Ecto neural progenitor cell (in vitro differentiated cells): ENCODE results near the gene KSR1.

Experiments
- DNase-seq: peaks from one replicate; pipeline ENCODE4 v3.0.0-alpha.2; 2018; ENCODE audit warnings: low spot score

KSR1 gene

DNA sequence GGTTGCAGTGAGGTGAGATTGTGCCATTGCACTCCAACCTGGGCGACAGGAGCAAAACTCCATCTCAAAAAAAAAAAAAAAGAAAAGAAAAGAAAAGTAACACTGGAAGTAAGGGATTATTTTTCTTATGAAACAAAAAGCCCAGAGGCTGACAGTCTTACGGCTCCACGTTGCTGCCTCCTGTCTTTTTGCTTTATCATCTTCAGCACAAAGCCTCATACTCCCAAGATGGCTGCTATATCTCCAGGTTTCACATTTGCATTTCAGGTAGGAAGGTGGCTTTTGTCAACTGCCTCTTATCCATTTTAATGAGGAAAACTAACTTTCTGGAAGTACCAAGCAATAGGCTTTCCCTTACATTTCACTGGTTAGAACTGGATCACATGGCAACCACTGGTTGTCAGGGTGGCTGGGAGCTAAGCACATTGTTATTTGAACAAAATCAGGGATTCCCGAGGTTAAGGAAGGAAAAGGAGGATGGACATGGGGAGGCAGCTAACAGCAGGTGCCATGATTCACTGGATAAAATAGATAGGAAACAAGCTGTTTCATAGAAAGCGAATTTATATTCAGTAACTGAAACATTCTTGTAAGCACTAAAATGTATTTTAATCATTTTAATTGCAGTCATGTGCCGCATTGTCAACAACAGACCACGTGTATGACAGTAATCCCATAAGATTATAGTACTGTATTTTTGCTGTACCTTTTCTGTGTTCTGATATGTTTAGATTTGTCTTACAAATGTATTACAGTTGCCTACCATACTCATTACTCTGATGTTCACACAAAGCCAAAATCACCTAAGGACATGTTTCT lies 58.6 kb downstream of the KSR1 start:
- DNase-seq, result no peak

DNA sequence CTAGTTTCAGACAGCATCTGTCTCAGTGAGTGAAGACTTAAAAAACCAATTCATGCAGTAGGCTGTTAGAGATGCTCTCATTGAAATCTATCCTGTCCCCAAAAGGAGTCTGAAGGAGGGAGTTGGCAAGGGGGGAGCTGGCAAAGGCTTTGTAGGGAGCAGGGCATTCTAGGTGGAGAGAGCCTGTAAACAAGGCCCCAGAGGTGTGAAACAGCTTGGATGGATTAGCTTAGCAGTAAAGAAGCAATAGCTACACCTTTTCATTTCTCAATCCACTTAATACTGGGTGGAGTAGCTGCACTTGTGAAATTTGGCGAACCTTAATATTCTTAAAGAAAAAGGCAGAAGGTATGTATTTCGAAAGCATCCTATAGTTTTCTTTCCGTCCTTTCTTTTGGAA lies 61.8 kb downstream of the KSR1 start:
- DNase-seq, result no peak

DNA sequence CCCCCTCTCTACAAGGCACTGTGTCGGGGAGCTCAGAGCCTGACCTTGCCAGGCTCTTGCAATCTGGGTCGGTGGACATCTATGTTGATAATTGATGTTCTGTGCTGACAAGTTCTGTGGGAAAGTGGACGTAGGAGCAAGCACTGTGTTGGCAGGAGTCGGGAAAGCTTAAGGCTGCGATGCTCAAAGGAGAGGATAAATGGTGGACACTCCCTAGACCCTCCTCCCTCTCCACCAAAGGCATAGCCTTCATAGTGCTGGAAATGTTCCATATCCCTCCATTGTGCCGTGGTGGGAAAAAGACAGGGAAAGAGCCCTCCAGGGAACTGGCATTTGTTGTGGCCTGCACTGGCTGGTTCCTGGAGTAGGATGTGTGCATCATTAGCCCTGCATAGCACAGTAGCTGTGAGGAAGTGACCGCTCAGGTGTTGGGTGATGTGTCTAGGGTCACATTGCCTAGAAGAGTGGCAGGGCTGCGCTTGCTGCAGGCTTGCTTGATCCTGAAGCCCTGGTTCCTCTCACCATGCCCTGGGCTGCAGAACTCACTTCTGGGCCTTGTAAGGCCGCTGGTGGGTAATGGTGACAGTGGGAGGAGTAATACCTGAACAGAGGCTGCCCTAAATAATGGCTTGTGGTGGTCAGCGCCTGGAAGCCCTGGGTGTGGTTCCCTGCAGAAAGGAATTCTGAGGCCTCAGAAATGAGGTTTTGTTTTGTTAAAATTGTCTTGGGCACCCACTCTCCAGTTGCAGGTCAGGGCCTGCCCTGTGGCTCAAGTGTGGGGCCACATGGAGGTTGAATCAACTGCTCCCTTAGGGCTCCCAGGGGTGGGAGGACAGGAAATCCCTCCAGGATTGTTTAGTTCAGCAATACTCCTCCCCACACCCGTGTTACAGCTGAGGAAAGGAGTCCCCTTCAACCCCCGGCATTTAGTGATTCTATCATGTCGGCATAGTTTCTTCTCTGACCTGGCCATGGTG lies 62.6 kb downstream of the KSR1 start:
- no peak for DNase-seq

DNA sequence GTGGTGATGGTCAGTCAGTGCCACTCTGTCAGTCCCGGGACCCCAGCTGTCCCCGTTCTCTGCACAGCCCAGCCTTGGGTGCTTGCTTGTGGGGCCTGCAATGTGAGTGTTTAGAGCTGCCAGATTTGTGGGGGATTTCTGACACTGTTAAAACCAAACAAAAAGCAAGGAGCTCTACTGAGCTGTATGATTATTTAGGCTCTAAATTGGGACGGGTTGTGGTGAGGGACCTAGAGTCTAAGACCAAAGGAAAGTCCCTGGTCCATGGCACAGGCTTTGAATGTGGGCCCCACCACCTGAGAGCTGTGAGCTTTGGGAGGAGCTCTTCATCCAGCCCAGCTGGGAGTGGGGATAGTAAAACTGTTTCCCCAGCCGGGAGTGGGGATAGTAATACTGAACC lies 63.3 kb downstream of the KSR1 start:
- no peak for DNase-seq

DNA sequence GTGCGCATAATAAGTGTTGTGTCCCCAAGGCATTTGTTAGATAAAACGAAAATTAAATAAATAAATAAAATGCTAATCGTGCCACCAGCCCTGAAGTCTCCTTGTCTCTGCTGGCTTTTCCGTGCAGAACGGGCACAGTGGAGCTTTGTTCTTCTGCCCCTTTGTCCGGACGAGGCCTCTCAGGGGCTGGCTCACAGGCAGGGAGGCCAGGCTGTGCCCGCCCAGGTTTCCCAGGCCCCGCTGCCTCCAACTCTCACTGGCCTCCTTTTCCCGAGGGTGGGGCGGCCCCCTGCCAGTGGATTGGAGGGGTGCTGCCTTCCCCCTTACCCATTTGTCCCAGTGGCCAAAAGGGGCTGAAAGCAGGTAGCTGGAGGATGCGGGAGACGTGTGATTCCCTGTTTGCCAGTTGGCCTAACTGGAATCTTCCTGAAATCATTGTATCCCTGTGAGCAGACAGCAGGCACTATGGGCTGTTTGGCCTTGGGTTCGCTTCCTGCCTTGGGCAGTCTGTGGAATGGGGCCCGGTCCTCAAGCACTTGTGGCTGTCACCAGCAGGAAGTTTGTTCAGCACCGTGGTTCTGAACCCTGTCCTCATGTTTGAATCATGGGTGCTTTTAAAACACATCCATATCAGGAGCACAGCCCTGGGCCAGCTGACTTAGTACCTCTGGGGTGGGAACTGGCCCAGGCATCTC lies 64.4 kb downstream of the KSR1 start:
- peak; percentile 69 for DNase-seq

DNA sequence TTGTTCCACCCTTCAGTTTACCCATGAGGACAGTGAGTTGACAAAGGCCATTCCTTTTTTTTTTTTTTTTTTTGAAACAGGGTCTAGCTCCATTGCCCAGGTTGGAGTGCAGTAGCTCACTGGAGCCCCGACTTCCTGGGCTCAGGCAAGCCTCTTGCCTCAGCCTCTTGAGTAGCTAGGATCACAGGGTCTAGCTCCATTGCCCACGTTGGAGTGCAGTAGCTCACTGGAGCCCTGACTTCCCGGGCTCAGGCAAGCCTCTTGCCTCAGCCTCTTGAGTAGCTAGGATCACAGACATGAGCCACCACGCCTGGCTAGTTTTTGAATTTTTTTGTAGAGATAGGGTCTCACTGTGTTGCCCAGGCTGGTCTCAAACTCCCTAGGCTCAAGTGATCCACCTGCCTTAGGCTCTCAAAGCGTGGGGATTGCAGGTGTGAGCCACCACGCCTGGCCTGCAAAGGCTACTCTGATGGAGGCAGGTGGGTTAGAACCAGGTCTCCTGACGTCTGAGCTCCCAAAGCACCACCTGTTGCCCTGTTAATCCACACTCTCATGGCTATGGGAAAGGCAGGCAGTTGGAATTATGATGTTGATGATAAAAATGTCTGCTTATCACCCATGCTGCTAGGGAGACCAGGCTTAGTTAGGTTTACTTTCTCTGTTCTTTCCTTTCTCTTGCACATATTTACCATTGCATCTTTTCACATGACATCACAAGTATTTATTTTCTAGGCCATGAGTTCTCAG lies 65.2 kb downstream of the KSR1 start:
- no peak for DNase-seq

DNA sequence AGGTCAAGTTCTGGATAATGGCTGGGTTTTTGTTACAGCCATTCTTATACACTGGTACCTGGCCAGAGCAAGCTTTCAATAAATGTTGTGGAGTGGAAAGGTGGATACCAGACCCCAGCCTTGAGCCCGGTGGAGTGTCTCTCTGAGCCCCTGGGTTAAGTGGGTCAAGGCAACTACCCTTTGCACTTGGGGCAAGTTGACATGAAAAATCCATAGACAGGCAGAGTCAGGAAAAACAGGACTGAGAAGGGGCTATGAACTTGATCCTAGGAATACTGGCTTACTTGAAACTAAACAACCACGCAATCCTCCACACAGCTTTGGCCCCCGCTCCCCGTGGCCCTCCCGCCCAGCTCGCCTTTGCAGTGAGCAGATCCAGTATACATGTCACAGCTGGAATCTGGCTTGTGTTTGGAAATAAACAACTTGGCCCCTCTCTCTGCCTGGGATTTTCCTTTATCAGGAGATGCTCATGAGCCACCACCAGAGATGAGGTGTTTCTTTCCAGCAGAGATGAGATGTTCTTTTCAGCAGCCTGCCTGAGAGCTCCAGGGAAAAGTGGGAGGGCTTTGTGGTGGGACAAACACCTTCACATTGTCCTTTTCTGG lies 65.9 kb downstream of the KSR1 start:
- no peak for DNase-seq

DNA sequence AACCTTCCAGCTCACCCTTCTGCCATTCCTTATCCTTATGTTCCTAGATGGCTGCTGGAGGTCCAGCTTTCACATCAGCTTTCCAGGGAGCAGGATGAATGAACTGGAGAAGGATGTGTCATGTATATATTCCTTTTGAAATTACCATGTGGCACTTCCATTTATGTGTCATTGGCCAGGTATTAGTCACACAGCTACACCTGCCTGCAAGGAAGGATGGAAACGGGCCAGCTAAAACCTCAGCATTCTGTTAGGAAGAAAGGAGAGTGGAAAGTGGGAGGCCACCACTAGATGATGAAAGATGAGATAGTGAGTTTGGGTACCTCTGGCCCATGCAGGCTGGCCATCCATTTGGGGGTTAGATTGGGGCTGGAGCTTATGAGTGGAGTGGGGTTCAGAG lies 67.5 kb downstream of the KSR1 start:
- no peak for DNase-seq

DNA sequence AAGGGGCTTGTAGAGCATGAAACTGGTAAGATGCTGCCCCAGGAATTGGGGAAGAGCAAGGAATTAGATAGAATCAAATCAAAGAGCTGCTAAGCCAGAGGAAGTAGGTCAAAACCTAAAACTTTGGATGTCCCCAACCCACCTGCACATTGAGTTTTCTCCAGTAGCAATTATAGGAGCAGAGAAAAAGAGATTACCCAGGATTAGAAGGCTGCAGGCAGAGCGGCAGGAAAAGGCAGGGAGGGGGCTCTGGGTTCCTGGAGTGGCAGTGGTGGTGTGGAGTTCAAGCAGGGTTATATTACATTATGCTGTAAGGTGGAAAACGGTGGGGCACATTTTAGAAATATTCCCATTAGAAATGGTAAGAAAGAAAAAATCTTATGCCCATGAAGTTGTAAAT lies 68.3 kb downstream of the KSR1 start:
- DNase-seq, result no peak

DNA sequence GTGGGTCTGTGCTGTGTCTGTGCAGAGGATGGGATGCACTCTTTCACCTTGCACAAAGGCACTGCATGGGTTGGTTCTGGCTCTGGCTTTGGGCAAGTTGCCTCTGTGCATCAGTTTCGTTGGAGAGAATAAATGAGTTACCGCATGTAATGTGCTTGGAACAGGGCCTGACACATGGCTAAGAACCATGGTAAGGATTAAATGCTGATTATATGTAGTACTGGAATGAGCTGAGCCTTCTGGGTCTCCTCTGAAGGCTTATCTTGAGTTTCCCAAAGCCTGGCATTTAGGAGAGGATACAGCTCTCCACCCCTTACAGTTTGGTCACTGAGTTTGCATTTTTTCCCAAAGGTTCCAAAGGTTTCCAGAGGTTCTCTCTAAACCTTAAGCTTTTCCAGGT lies 69.1 kb downstream of the KSR1 start:
- no peak for DNase-seq

DNA sequence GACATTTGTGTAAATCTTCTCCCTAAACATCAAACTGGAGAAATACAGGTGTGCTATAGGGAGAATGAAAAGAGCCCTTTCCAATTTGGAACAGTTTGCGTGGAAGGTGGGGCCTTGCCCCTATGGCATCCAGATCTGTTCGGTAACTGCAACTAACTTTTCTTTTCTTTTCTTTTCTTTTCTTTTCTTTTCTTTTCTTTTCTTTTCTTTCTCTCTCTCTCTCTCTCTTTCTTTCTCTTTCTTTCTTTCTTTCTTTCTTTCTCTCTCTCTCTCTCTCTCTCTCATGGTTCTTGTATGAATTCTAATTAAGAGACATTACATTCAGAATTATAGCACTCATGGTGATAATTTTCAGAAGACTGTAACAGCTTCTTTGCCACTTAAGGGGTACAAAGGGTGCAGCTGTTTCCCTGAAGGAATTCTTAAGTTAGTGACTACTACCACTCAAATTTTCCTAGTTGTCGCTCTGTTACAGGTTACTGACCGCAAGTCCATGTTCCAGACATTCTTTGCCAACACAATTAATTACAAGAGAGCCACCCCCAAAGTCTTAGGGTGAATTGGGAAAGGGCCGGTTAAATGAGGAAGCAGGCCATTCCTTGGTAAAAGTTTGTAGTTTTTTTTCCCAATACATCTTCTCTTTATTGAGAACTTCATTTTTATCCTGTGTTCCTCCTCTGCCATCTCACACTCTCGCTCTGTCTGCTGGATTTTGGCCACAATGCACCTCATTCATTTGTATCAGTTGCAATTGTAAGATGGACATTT lies 69.8 kb downstream of the KSR1 start:
- no peak for DNase-seq

DNA sequence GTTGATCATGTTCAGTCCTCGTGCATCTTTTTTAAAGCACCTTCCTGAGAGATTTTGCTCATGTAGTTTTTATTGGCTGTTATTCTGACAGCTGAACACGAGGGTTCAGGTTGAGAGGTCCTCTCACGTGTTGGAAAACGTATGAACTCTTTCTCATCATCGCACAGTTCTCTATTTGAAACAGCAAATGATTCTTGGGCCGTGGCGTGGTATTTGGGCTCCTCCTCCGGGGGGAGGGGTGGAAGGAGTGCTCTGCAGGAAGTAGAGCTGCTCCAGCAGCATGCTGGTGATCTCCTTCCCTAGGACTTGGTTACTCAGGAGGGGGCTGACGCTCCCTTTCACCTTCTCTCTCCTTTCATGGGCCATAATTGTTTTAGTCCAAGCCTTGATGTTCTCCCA lies 70.4 kb downstream of the KSR1 start:
- DNase-seq, result no peak

DNA sequence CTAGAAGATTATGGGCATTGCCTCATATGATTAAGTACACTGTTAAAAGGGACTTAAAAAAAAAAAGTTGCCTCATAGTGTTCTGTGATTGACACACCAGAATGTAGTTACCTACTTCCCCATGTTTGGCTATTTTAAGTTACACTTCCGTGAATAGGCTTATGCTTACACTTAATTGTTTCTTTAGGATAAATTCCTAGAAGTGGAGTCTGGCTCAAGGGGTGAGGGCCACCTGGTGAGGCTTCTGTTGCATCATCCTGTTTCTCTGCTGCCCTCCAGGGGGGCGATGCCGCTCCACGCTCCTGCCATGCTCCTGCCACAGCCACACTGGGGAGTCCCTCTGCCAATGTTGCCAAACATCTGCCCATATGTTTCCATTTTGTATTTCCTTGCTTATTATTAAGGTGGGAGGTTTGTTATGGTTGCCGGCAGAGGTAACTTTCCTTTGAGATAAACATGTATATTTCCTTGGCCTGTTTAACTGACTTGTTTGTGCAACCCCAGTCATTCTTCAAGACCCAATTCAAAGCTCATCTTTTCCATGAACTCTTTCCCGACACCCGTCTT lies 73.1 kb downstream of the KSR1 start:
- DNase-seq, result no peak

DNA sequence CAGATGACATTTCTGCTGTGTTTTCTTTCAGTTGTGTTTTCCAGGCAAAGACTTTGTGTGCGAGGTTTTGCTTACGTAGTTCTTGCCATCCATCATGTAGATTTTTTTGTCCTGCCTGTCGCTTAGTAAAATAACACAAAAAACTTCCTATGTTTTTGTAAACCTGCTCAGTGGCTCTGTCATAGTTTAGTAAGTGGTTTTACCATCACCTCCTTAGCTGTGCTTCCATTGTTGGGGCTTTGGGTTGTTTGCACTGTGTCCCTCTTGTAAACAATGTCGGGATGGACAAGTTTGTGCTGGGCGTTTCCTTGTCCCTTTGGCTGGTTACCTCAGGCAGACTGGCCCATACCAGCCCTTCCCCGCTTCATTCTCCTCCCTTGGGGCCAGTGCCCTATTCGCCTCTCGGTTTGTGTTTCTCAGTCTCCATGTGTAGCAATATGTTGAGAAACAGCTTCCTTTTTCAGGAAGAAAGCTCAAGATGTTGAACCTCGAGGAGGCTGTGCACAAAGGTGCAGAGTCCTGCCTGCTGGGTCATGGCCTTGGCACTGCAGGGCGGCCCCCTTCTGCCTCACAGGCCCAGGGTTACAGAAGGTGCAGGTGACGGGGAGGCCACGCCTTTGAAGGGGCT lies 74.6 kb downstream of the KSR1 start:
- DNase-seq, result no peak

DNA sequence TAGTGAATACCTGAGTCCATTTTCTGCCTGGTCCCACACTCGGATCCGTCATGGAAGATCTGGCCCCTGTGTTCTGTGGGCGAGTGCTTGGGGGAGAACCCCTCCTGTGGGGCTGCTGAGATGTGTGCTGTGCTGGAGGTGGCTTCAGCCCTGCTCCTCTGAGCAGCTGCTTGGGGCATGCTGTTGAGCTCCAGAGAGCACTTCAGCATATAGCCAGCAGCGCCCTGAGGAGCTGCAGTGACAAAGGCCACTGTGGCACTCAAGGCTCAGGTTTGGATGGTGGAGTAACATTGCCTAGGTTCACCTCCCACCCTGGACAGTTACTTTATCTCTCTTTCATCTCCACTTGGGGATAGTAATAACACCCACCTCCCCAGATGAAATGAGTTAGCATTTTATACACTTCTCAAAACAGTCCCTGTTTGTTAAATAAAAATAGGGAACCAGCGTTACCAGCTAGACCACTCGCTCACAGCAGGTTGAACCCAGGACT lies 75.3 kb downstream of the KSR1 start:
- DNase-seq, result no peak

DNA sequence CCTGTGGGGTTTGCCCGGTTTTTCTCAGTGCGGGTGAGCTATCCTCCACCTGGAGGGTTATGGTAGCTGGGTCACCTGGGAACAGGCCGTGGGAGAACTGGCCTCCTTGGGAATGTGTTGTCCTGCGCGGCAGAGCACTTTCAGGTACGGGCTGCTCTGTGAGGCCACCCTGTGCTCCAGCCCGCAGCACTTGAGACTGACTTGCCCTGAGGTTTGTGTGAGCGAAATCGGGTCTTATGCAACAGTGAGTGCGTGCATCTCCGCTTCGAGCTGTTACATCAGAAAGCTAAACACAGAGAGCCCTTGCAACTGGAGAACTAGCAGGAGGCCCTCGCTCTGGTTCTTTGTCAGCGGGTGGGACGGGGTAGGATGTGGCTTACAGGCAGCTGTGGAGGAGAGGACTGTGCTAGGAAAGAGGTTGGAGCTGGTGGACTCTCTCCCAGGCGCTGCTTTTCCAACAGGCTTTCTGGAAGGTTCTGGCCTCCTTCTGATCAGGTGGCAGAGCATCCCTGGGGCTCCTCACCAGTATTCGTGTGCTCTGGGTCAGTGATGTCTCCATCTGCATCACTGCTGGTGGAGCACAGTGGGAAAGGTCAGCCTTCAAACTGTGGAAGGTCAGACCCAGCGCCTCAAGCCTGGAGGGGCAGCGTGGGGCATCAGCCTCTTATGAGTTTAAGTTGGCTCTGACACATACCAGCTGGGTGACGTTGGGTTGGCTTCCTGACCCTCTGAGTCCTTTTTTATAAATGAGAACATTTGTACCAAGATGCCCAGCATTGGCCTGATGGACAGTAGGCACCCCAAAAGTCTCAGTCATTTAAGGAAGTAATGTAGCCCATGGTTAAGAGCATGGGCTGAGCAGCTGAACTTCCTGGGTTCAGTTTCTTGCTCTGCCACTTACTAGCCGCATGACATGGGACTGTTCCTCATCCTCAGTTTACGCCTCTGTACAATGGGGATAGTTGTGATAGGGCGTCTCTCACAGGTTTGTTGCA lies 76.3 kb downstream of the KSR1 start:
- DNase-seq, result no peak

DNA sequence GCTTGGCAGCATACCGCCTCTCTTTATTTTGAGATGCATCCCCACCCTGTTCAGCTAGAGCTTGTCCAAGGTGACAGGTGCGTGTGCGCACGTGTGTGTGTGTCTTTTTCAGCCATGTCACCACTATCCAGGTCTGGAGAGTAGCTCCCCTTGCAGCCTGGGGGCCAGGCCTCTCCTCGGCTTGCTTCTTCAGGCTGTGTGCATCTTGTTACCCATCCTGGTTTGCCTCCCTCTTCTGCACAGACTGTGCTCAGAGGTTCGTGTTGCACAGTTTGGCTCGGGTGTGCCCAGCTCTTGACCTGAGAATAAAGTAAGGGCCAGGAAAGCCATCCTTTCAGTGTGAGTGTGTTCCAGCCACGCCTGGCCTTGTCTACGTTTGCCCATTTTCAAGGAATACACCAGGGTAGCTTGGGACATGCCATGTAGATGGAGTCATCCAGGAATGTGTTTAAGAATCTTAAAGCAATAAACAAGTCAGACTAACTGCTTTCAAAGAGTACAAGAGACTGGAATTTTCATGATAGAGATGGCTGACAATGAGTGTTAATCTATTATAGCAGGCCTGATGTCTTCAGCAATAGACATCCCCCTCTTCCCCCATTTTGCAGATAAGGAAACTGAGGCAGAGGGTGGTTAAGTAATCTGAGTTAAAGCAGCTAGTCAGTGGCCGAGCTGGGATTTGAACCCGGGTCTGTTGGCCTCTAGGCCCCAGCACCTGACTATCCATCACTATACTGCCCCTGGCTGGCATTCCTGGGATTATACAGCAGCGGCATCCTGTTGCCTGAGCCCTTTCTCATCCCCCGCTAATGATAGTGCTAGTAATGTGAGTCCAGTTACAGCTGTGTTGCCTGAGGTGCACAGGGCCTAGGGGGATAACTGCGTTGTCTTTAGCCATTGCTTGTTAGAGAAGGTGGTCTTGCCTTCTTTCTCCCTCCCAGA lies 77.9 kb downstream of the KSR1 start:
- DNase-seq, result no peak
